LNCaP clone FGC (cell line): Measurements from ENCODE around the gene NEDD4L.

ENCODE experiments used
- DNase-seq: peaks from one replicate; pipeline ENCODE4 v3.0.0-alpha.2; 2011; ENCODE audit warnings: low read depth
- H3K4me3 ChIP-seq: 2 replicates; pipeline ENCODE4 v1.5.1; 2011; ENCODE audit warnings: mild to moderate bottlenecking, low read depth, low read length, control low read depth
- CTCF ChIP-seq: IDR thresholded peaks from 2 replicates; pipeline ENCODE4 v1.5.1; 2012; ENCODE audit warnings: mild to moderate bottlenecking; ENCODE audit not compliant: control insufficient read depth, insufficient read depth; ENCODE audit errors: extremely low read depth

Gene NEDD4L

DNA sequence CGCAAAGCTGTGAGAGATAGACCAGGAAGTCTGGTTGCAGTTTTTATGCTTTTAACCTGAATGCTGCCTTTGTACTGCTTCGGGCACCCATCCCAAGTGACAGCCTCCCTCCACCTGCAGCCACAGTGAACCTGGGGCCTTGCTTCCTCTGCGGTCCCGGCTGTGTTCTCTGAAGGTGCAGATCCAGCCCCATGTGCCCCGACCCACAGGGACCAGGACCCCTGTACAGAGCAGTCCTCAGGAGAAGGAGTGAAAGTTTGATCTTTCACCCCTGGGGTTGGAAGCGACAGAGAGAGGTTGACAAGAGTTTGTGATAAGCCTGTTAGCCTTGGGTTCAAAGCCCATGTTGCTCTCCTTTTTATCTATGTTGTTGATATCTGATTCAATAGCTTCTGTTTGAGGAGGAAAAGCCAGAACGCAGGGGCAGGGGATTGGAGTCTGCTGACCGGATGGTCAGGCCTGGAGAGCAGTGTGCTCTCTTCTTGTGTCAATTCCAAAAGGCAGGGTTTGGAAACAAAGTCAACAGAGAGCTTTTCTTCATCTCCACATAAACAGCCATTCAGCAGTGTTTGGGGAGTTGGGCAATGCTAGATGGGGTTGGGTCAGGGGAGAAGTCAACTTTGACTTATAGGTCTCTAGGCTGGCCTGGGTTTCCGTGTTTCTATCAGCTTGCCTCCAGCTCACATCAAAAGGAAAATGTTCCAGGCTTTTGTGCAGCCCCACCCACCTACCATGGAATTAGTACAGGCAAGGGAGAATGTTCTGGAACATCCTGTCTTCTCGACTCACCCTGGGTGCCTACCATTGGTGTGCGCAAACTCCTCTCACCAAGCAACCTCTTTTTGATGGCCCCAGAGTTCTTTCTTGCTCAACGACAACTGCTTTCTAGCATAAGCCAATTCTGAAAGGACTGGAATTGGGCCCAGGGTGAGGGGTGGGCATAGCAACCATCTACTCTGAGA, 369.9 kb downstream of the NEDD4L start:
- H3K4me3 ChIP-seq: no peak overlapping the region
- DNase-seq: no peak
- no peak for TF ChIP-seq CTCF

DNA sequence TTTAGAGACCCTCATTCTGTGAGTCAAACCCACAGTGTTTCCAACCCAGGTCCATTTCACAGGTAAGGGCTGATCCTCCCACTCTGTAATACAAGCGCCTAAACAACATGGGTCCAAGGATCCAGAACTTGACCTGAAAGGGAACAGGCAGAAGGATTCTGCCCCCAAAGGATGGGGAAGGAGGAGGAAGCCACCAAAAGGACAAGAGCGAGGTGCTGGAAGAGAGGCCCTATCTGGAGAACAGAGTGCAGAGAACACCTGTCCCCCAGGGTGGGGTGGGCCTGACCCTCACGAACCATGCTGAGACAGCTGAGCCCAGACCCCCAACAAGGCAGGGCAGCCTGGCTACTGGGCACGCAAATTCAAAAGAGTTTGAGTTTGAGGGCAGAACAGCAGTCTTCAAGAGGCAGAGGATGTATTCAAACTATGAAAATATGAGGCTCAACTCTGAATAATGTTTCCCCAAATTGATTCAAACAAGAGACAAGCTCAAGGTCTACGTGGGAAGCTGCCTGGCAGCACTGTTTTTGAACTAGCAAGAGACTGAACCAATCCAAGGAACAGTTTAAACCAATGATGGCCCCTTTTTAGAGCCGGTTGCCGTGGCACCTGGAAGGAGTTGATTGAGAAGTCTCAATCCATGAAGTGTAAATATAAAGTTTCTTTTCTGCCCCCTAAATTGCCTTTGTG, 372.1 kb downstream of the NEDD4L start:
- DNase-seq: no peak
- TF ChIP-seq CTCF: no peak
- no peak overlapping the region for H3K4me3 ChIP-seq

DNA sequence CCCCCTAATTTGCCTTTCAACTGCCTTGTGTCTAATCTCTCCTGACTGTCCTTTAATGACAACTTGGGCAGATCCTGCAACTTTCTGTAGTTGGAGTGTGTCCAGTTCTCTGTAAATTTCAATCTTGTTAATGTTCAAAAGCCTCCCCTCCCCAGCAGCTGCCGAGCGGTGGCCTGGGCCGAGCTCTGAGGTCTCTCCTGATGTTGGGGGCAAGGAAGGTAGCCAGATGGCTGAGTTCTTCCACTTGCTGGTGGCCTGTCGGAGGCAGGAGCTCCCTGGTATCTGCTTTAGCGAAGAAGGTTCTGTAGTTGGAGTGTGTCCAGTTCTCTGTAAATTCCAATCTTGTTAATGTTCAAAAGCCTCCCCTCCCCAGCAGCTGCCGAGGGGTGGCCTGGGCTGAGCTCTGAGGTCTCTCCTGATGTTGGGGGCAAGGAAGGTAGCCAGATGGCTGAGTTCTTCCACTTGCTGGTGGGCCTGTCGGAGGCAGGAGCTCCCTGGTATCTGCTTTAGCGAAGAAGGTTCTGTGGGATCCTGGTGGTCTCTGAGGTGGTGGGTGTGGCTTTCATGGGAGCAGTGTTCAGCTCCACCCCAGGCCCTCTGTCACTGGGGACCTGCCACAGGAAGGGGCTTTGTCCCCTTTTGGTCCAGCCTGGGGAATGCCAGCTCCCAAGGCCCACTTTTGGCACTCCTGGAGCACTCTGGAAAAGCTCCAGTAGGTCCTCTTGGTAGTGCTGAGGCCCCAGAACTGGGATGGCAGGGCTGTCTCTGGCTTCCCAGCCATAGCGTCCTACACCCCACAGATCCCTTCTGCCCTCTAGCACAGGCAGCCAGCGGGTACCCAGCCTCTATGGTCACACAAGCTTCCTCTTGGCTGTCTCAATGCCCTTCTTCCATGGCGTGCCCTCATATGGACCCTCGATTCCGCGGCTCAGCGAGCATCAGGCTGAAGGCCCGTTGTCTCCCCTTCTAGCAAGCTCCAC, 373.0 kb downstream of the NEDD4L start:
- no peak for TF ChIP-seq CTCF
- H3K4me3 ChIP-seq: no peak overlapping the region
- no peak for DNase-seq

DNA sequence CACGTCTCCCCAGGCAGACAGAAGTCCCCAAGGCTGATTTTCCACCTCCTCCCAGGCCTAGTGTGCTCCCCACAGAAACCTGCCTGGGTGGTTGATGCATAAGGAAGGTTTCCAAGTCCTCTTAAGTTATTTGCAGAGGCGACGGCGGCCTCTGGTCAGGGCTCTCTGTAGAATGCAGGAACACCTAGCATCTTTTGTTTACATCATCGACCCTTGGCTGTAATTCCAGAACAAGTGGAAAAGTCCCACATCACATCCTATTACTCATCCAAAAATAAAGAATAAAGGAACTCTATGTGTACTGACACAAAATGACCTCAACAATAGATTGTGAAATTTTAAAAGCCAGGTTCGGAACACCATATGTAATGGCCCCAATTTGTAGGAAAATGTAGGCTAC, 373.7 kb downstream of the NEDD4L start:
- no peak overlapping the region for H3K4me3 ChIP-seq
- TF ChIP-seq CTCF: no peak
- DNase-seq: peak; percentile 84

DNA sequence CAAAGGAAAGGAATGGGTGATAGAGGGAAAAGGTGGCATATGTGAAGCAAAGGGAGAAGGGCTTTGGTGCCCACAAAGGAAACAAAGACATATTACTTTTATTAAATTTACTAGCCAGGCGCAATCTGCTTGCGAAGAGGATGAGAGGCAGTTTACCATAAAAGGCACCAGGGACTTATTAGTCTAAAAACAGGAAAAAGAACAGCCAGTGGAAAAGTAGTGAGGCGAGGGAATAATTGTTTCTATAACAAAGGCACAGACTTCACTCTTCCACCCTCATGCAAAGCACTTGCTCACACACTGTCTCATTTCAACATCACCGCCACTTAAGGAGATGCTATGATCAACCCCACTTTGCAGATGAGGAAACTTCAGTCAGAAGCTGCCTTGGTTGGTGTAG, 374.3 kb downstream of the NEDD4L start:
- DNase-seq: no peak
- no peak overlapping the region for H3K4me3 ChIP-seq
- TF ChIP-seq CTCF: no peak

GRCh38 chr18:58419587-58420199, 375.7 kb downstream of the NEDD4L start:
- DNase-seq: no peak
- TF ChIP-seq CTCF: no peak
- H3K4me3 ChIP-seq: no peak overlapping the region
